ENCODE measurements around the gene RHO.

The RHO gene

DNA sequence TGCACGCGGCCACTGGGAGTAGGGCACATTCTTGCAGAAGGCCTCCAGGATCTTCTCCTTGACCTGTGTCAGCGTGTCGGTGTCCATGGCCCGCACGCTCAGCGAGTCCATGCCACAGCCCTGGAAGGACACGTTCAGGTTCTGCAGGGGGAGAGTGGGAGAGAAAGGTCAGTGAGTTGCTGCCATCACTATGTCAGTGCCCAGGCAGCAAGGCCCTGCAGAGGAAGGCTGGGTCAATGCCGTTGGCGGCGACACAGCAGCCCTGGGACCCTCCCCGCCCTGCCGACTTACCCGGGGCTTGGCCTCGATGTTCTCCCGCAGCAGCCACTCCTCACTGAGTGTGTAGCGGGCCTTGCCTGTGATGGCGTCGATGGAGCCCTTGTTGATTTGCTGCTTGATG is 34.4 kb downstream of the RHO start:
- TF ChIP-seq, protein P1, sequence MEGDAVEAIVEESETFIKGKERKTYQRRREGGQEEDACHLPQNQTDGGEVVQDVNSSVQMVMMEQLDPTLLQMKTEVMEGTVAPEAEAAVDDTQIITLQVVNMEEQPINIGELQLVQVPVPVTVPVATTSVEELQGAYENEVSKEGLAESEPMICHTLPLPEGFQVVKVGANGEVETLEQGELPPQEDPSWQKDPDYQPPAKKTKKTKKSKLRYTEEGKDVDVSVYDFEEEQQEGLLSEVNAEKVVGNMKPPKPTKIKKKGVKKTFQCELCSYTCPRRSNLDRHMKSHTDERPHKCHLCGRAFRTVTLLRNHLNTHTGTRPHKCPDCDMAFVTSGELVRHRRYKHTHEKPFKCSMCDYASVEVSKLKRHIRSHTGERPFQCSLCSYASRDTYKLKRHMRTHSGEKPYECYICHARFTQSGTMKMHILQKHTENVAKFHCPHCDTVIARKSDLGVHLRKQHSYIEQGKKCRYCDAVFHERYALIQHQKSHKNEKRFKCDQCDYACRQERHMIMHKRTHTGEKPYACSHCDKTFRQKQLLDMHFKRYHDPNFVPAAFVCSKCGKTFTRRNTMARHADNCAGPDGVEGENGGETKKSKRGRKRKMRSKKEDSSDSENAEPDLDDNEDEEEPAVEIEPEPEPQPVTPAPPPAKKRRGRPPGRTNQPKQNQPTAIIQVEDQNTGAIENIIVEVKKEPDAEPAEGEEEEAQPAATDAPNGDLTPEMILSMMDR (IDR thresholded peaks at IDR 0.05; ENCODE audit: insufficient read depth, low read depth, low read length, missing control alignments): no peak
- no peak overlapping the region for H3K4me3 ChIP-seq (ENCODE audit: low read depth, low read length)
- no peak for DNase-seq (ENCODE audit: low read depth)

DNA sequence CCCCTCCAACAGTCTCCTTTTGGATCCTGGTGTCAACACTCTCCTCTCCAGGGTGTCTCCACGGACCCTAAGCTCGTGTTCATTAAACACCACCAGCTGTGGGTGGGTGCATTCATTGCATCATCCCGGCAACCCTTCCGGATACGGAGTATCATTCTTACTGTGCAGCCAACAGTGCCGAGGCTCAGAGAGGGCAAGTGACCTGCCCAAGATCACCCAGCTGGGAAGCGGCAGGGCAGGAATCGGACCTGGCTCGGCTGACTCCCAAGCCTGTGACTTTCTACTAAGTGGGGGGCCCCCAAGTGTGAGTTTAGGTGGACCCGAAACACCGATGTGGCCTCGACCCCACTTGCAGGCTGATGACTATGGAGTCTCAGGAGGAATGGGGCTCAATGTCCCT is 34.9 kb downstream of the RHO start:
- TF ChIP-seq, protein P1 (IDR thresholded peaks at IDR 0.05; ENCODE audit: insufficient read depth, low read depth, low read length, missing control alignments): no peak
- no peak overlapping the region for H3K4me3 ChIP-seq (ENCODE audit: low read depth, low read length)
- no peak for DNase-seq (ENCODE audit: low read depth)

DNA sequence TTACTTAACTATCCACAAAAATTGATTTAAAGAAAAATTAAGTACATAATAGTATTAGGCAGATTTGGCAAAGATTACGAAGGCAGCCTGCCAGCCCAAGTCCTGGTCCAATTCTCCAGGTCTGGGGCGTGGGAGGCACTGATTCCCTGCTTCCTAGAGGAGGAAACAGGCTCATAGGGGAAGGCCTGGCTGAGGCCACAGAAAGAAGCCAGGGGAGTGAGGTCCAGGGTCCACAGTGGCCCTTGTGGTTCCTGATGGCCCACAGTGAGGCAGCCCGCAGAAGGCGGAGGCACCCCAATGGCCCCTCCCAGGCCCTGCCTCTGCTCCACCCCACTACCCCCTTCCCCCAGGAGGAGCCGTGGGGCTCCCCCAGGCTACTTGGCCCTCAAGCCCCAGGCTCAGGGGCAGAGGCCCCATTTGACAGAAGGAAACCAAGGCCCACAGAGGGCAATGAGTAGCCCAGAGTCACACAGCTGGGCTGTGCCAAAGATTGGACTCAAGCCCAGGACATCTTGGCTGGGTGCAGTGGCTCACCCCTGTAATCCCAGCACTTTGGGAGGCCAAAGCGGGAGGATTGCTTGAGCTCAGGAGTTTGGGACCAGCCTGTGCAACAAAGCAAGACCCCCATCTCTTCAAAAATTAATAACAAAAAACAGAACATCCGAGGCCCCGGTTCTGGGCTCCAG is 35.6 kb downstream of the RHO start:
- TF ChIP-seq, protein P1 (IDR thresholded peaks at IDR 0.05; ENCODE audit: insufficient read depth, low read depth, low read length, missing control alignments): no peak
- H3K4me3 ChIP-seq (ENCODE audit: low read depth, low read length): no peak overlapping the region
- no peak for DNase-seq (ENCODE audit: low read depth)

DNA sequence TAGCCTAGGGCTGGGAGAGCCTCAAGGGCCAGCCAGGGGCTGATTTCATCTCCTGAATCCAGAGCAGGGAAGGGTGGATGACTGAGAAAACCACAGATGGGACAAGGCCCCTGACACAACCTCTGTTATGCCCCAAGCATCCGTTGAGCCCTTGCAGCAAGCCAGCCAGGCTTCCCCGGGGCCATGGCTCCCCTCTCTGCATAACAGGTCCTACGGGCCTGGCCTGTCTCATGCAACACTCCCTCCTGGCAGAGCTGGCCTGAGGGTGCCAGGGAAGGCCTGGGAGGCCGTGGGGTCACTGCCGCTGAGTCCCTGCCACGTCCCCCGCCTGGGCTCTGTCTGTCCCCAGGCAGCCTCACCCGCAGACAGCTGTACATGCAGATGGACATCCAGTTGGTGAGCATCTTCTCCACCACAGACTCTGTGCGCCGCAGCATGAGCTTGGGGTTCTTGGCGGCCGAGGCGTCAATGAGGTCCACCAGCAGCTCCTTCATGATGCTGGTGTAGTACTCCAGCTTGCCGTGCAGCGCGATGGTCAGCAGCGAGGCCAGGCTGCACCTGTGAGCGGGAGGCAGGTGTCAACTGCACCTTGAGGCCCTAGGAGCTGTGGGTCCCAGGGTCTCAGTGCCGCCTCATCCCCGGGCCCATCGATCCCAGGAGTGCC is 36.7 kb downstream of the RHO start:
- no peak for DNase-seq (ENCODE audit: low read depth)
- H3K4me3 ChIP-seq (ENCODE audit: low read depth, low read length): no peak overlapping the region
- TF ChIP-seq, protein P1 (IDR thresholded peaks at IDR 0.05; ENCODE audit: insufficient read depth, low read depth, low read length, missing control alignments): no peak

DNA sequence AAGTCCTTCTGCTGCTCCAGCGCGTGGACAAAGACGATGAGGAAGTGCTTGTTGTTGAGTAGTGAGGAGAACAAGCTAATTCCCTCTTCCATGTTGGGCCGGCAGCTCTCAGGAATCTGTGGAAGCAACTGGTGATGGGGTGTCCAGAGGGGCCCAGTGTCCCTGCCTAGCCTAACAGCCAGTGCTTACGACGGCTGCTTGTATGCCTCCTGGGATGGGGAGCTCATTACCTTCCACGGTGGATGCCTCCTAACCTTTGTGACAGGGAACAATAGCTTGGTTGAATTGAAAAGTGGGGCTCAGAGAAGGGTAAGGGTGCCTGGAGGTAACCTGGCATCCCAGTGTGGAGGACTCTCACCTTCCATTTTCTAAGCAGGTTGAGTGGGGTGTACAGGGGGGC is 37.5 kb downstream of the RHO start:
- no peak for DNase-seq (ENCODE audit: low read depth)
- TF ChIP-seq, protein P1 (IDR thresholded peaks at IDR 0.05; ENCODE audit: insufficient read depth, low read depth, low read length, missing control alignments): no peak
- no peak overlapping the region for H3K4me3 ChIP-seq (ENCODE audit: low read depth, low read length)

DNA sequence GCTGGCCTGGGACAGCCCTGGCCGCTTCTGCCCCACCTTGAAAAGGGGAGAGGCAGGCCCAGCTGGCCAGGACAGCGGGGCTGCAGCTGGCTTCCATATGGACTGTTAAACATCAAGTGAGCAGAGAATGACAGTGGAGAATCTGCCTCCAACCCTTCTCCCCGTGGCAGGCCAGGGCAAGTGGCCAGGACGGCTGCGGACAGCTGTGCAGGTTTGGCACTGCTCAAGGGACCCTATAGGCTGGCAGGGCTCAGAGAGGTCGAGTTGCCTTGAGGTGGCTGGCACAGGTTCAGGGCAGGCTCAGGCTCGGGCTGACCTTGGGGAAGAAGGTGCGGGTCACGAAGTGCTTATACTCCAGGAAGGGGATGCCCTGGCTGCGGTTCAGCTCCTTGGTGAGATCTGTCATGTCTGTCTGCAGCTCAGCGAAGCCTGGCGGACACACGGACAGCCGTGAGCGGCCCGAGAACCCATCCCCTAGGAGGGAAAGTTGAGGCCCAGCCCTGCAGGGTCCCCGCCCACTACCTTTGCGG is 38.8 kb downstream of the RHO start:
- TF ChIP-seq, protein P1 (IDR thresholded peaks at IDR 0.05; ENCODE audit: insufficient read depth, low read depth, low read length, missing control alignments): no peak
- no peak for DNase-seq (ENCODE audit: low read depth)
- H3K4me3 ChIP-seq (ENCODE audit: low read depth, low read length): no peak overlapping the region

Data from GM12865 (cell line).